ENCODE results near the gene ANKS6.

GRCh38 chr9:98839724-98840123 lies 43.4 kb upstream of the ANKS6 start:
- TF ChIP-seq CTCF (IDR thresholded peaks at IDR 0.05 in 8 of 11, conservative IDR thresholded peaks at IDR 0.05 in 3 of 11) (no peak), POLR2A (IDR thresholded peaks at IDR 0.05) (no peak), POLR2AphosphoS5 (IDR thresholded peaks at IDR 0.05) (no peak)

All from spleen (tissue), 7 donors.